Fibroblast of pulmonary artery (primary cell): Measurements from ENCODE around the gene CNST.

ENCODE experiments used
- DNase-seq: peaks from one replicate; pipeline ENCODE4 v3.0.0-alpha.2; 2010; ENCODE audit warnings: low read depth
- H3K4me3 ChIP-seq: replicated peaks from 2 replicates; pipeline ENCODE4 v1.5.1; 2011; ENCODE audit warnings: low read depth, mild to moderate bottlenecking, control low read depth, low read length, moderate library complexity
- CTCF ChIP-seq: IDR thresholded peaks from 2 replicates; pipeline ENCODE4 v1.5.1; 2011; ENCODE audit warnings: mild to moderate bottlenecking, control low read depth, low read length, inconsistent platforms; ENCODE audit errors: missing control alignments

The CNST gene

DNA sequence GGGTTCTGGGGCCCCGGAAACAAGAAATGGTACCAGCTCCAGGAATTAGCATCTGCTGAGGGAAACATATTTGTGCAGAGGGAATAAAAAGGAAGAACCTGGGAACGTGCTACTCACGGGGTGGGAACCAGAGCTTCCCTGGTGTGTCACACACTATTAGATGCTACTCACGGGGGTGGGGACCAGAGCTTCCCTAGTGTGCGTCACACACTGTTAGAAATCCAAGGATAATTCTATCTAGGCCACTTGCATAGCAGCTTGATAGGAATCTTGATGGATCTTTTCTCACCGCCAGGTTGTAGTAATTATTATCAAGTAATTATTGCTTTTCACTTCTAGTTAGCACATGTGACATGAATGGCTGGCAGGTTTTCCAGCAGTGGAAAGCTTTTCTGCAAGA, 103.4 kb downstream of the CNST start:
- TF ChIP-seq CTCF = no peak
- H3K4me3 ChIP-seq = no peak overlapping the region
- DNase-seq = no peak

DNA sequence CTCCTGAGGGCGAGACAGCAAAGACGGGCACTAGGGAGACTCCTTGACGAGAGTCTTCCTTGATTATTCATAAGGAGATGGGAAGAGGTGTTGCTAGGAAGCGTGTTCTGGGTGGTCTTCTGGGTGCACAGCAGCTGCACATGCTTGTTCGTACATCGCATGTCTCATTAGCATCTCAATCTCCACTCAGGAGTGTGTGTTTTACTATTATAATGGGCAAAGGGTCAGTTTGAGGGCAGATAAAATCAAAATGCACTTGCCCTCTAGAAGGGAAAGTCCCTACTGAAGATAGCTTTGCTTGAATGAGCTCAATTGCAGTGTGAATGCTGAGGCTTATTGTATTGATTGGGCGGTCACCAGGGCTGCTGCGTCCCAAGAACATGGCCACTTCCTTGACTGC, 107.8 kb downstream of the CNST start:
- no peak overlapping the region for H3K4me3 ChIP-seq
- DNase-seq = no peak
- no peak for TF ChIP-seq CTCF

- no peak for DNase-seq
- TF ChIP-seq CTCF = no peak
- H3K4me3 ChIP-seq = no peak overlapping the region
Measured at GRCh38 chr1:246677842-246678241, 111.6 kb downstream of the CNST start.

DNA sequence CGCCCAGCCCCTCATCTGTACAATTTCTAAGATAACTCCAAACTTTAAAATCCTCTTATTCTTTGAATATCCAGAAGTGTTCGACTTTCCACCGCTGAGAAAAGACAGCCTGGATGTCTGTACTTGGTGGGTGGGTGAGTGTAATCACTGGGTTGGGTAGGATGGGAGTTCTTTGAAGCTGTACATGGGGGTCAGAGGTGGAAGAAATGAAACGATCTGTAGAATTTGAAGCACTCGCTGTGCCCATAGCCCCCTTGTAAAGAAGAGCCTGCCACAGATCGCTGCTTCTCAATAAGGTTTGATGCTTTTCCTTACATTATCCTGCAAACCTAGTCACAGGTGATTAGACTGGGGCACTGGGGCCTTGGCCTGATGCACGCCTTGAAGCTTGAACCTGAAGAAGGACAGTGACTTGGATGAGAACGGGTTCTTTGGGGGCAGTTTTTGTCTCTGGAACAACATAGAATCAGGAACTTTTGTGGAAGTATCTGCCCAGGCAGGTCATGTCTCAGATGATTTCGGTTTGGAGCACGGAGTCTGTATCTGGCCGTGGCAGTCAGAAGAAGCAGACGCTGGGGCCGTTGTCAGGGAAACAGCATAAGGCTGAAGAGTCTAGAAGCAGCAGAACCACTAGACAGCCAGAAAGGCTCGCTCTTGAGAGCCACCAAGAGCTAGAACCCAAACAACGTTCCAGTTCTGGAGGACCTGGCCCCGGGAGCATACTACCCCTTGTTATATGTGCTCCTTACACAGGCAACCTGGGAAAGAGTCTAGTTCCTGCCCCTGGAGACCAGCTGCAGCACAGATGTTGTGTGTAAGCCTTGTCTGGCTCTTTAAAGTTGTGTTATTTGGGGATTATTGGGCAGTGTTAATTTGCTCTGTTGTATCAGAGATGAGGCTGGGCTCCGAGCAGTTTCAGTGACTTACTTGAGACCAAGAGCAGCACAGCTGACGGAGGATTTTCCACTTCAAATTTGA, 112.8 kb downstream of the CNST start:
- no peak overlapping the region for H3K4me3 ChIP-seq
- no peak for TF ChIP-seq CTCF
- no peak for DNase-seq

GRCh38 chr1:246679794-246680177, 113.5 kb downstream of the CNST start:
- TF ChIP-seq CTCF = no peak
- no peak for DNase-seq

DNA sequence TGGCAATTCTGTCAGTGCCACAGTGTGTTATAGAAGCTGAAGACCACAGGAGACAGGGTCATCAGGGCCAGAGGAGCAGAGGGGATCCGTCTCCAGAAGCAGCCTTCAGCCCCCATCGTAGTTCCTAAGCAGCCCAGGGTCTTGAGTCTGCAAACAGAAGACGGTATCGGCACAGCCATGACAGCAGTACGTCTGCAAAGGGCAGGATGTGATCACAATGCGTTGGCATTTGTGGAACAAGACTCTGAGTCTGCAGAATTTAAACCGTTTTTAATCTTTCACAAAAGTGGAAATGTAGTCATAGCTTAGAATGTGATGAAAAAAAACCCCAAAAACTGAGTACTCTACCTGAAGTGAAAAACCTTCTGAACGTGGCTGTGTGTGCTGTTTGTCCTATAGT, 113.9 kb downstream of the CNST start:
- peak; percentile 31 for DNase-seq
- no peak overlapping the region for H3K4me3 ChIP-seq
- TF ChIP-seq CTCF = no peak

More at GRCh38 chr1:246679794-246680177, 113.5 kb downstream of the CNST start:
- H3K4me3 ChIP-seq = no peak overlapping the region

- no peak for DNase-seq
- no peak overlapping the region for H3K4me3 ChIP-seq
- no peak for TF ChIP-seq CTCF
Measured at GRCh38 chr1:246680696-246681130, 114.5 kb downstream of the CNST start.
